ENCODE measurements around the gene CCNY.

The CCNY gene

GRCh38 chr10:35421553-35422178 is 85.4 kb downstream of the CCNY start:
- Histone ChIP-seq H2AFZ (ENCODE audit: low read depth) (no peak overlapping the region), H3K27ac (no peak overlapping the region), H3K4me1 (ENCODE audit: low read depth, poor library complexity, severe bottlenecking) (peaks cover 17% of the 10 kb centered on the region), H3K9ac (no peak overlapping the region), H4K20me1 (ENCODE audit: insufficient read depth) (peaks cover 2% of the 10 kb centered on the region; the same call in 1 of the 2 replicates), H3K36me3 (ENCODE audit: insufficient read depth) (no peaks in the 10 kb centered on the region), H3K4me3 (IDR thresholded peaks at IDR 0.05; ENCODE audit: insufficient read depth, low read depth, low read length) (no peak overlapping the region), H3K4me2 (no peak overlapping the region), H3K27me3 (ENCODE audit: insufficient read depth, low read depth) (no peaks in the 10 kb centered on the region), H3K79me2 (ENCODE audit: insufficient read depth, low read depth) (peaks cover 14% of the 10 kb centered on the region; the same call in 1 of the 2 replicates)
- TF ChIP-seq CTCF (conservative IDR thresholded peaks at IDR 0.05; ENCODE audit: low read depth, low read length): no peak

- Histone ChIP-seq H3K36me3 (ENCODE audit: insufficient read depth) (no peaks in the 10 kb centered on the region), H3K4me2 (no peak overlapping the region), H3K79me2 (ENCODE audit: insufficient read depth, low read depth) (peaks cover 14% of the 10 kb centered on the region; the same call in 1 of the 2 replicates), H3K4me1 (ENCODE audit: low read depth, poor library complexity, severe bottlenecking) (peaks cover 18% of the 10 kb centered on the region), H4K20me1 (ENCODE audit: insufficient read depth) (peaks cover 2% of the 10 kb centered on the region; the same call in 1 of the 2 replicates), H3K4me3 (IDR thresholded peaks at IDR 0.05; ENCODE audit: insufficient read depth, low read depth, low read length) (no peak overlapping the region), H2AFZ (ENCODE audit: low read depth) (no peak overlapping the region), H3K9ac (no peak overlapping the region), H3K27ac (no peak overlapping the region), H3K27me3 (ENCODE audit: insufficient read depth, low read depth) (no peaks in the 10 kb centered on the region)
- TF ChIP-seq CTCF (conservative IDR thresholded peaks at IDR 0.05; ENCODE audit: low read depth, low read length): no peak
Observed at GRCh38 chr10:35422228-35422627, 85.9 kb downstream of the CCNY start.

- TF ChIP-seq CTCF (conservative IDR thresholded peaks at IDR 0.05; ENCODE audit: low read depth, low read length): no peak
- Histone ChIP-seq H2AFZ (ENCODE audit: low read depth) (no peak overlapping the region), H3K4me2 (no peak overlapping the region), H3K36me3 (ENCODE audit: insufficient read depth) (no peaks in the 10 kb centered on the region), H4K20me1 (ENCODE audit: insufficient read depth) (peaks cover 2% of the 10 kb centered on the region; the same call in 1 of the 2 replicates), H3K4me3 (IDR thresholded peaks at IDR 0.05; ENCODE audit: insufficient read depth, low read depth, low read length) (no peak overlapping the region), H3K27ac (no peak overlapping the region), H3K79me2 (ENCODE audit: insufficient read depth, low read depth) (peaks cover 12% of the 10 kb centered on the region; the same call in 1 of the 2 replicates), H3K9ac (no peak overlapping the region), H3K27me3 (ENCODE audit: insufficient read depth, low read depth) (no peaks in the 10 kb centered on the region), H3K4me1 (ENCODE audit: low read depth, poor library complexity, severe bottlenecking) (peaks cover 18% of the 10 kb centered on the region)
Observed at GRCh38 chr10:35423505-35424306, 87.4 kb downstream of the CCNY start.

- Histone ChIP-seq H2AFZ (ENCODE audit: low read depth) (no peak overlapping the region), H3K4me3 (IDR thresholded peaks at IDR 0.05; ENCODE audit: insufficient read depth, low read depth, low read length) (no peak overlapping the region), H3K27me3 (ENCODE audit: insufficient read depth, low read depth) (no peaks in the 10 kb centered on the region), H3K27ac (no peak overlapping the region), H3K4me2 (no peak overlapping the region), H3K36me3 (ENCODE audit: insufficient read depth) (no peaks in the 10 kb centered on the region), H3K4me1 (ENCODE audit: low read depth, poor library complexity, severe bottlenecking) (peaks cover 14% of the 10 kb centered on the region), H4K20me1 (ENCODE audit: insufficient read depth) (no peaks in the 10 kb centered on the region), H3K79me2 (ENCODE audit: insufficient read depth, low read depth) (peaks cover 2% of the 10 kb centered on the region; the same call in 1 of the 2 replicates), H3K9ac (no peak overlapping the region)
- no peak for TF ChIP-seq CTCF (conservative IDR thresholded peaks at IDR 0.05; ENCODE audit: low read depth, low read length)
Observed at GRCh38 chr10:35424680-35425285, 88.5 kb downstream of the CCNY start.

Measured in KMS-11 (cell line).